ENCODE data around the gene RHBG.

- TF ChIP-seq, protein P1, sequence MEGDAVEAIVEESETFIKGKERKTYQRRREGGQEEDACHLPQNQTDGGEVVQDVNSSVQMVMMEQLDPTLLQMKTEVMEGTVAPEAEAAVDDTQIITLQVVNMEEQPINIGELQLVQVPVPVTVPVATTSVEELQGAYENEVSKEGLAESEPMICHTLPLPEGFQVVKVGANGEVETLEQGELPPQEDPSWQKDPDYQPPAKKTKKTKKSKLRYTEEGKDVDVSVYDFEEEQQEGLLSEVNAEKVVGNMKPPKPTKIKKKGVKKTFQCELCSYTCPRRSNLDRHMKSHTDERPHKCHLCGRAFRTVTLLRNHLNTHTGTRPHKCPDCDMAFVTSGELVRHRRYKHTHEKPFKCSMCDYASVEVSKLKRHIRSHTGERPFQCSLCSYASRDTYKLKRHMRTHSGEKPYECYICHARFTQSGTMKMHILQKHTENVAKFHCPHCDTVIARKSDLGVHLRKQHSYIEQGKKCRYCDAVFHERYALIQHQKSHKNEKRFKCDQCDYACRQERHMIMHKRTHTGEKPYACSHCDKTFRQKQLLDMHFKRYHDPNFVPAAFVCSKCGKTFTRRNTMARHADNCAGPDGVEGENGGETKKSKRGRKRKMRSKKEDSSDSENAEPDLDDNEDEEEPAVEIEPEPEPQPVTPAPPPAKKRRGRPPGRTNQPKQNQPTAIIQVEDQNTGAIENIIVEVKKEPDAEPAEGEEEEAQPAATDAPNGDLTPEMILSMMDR (IDR thresholded peaks at IDR 0.05; ENCODE audit: borderline replicate concordance, extremely low read depth, low read length, poor library complexity, severe bottlenecking), result no peak
- TF ChIP-seq EZH2 (IDR thresholded peaks at IDR 0.05; ENCODE audit: borderline replicate concordance, low read depth, low read length, severe bottlenecking), result no peak
These were observed 56.9 kb downstream of the RHBG start for GRCh38 chr1:156425943-156426342.
